Suprapubic skin (tissue), 4 donors: ENCODE data around the gene LITAF. TPM values are rescaled to one million over a fixed set of nuclear protein-coding genes. Genes with fewer than 3 reads are reported as not detected.

Source experiments
- DNase-seq, 2 donors: peaks; one replicate each; pipeline ENCODE4 v3.0.0-alpha.2; 2019; ENCODE audit warnings: low spot score in 2 of 2
- H3K27ac ChIP-seq: fragments of 200-600 bp; sonication (generic); one replicate; pipeline ENCODE4 v1.5.1; 2019
- H3K27me3 ChIP-seq: fragments of 200-600 bp; sonication (generic); one replicate; pipeline ENCODE4 v1.5.1; 2019
- H3K36me3 ChIP-seq: fragments of 200-600 bp; sonication (generic); one replicate; pipeline ENCODE4 v1.5.1; 2019
- H3K4me1 ChIP-seq: fragments of 200-600 bp; sonication (generic); one replicate; pipeline ENCODE4 v1.5.1; 2019
- H3K4me3 ChIP-seq: fragments of 200-600 bp; sonication (generic); one replicate; pipeline ENCODE4 v1.5.1; 2019; ENCODE audit warnings: mild to moderate bottlenecking
- H3K9me3 ChIP-seq: fragments of 200-600 bp; sonication (generic); one replicate; pipeline ENCODE4 v1.5.1; 2019
- EP300 ChIP-seq: sonication (generic); formaldehyde crosslinking; IDR thresholded peaks from one replicate; pipeline ENCODE4 v1.6.1; 2017; ENCODE audit warnings: antibody characterized with exemption
- POLR2A ChIP-seq, 2 donors: fragments of 450-650 bp; IDR thresholded peaks; one replicate each; pipeline ENCODE4 v1.6.1; 2017; ENCODE audit warnings: antibody characterized with exemption in 2 of 2, mild to moderate bottlenecking in 2 of 2, moderate library complexity in 2 of 2
- POLR2AphosphoS5 ChIP-seq, 3 donors: sonication (generic); formaldehyde crosslinking; IDR thresholded peaks; one replicate each; pipeline ENCODE4 v1.6.1; 2017; ENCODE audit warnings: antibody characterized with exemption in 3 of 3
- WGBS: methylation state at CpG from one replicate; pipeline ENCODE4 v1.1.5; 2018; 5-methylcytosine and 5-hydroxymethylcytosine counted together
- total RNA-seq, 4 donors: library from RNA; depleted of rRNA; stranded (reverse); fragments of >200 nt; gene quantifications; one replicate each; pipeline ENCODE4 v1.1.0, GENCODE V29; 2016
- TF ChIP-seq, protein P1 (sequence below), 2 donors: fragments of 200-600 bp in 1 of 2; fragments of 450-650 bp in 1 of 2; sonication (generic) in 1 of 2; IDR thresholded peaks; one replicate each; pipeline ENCODE4 v1.5.1; 2016 to 2019; ENCODE audit warnings: antibody characterized with exemption in 2 of 2, mild to moderate bottlenecking in 1 of 2, moderate library complexity in 1 of 2

Gene LITAF
- total RNA-seq, 4 donors from 2014 or later: 48.8 to 82.2 (median 72.8) TPM

GRCh38 chr16:11602321-11602720 is 15.6 kb upstream of the LITAF start:
- Histone ChIP-seq H3K4me3 (no peak overlapping the region), H3K4me1 (peaks cover 20% of the 10 kb centered on the region), H3K9me3 (no peaks in the 10 kb centered on the region), H3K27ac (no peak overlapping the region), H3K27me3 (no peaks in the 10 kb centered on the region), H3K36me3 (no peaks in the 10 kb centered on the region)
- TF ChIP-seq, protein P1, sequence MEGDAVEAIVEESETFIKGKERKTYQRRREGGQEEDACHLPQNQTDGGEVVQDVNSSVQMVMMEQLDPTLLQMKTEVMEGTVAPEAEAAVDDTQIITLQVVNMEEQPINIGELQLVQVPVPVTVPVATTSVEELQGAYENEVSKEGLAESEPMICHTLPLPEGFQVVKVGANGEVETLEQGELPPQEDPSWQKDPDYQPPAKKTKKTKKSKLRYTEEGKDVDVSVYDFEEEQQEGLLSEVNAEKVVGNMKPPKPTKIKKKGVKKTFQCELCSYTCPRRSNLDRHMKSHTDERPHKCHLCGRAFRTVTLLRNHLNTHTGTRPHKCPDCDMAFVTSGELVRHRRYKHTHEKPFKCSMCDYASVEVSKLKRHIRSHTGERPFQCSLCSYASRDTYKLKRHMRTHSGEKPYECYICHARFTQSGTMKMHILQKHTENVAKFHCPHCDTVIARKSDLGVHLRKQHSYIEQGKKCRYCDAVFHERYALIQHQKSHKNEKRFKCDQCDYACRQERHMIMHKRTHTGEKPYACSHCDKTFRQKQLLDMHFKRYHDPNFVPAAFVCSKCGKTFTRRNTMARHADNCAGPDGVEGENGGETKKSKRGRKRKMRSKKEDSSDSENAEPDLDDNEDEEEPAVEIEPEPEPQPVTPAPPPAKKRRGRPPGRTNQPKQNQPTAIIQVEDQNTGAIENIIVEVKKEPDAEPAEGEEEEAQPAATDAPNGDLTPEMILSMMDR (IDR thresholded peaks at IDR 0.05): no peak
- TF ChIP-seq POLR2A (IDR thresholded peaks at IDR 0.05) (no peak), EP300 (no peak), POLR2AphosphoS5 (IDR thresholded peaks at IDR 0.05) (no peak)
- WGBS: 89% methylated on average over 7 of the region's 7 CpGs
- no peak for DNase-seq

- H3K4me3 ChIP-seq: no peak overlapping the region
- TF ChIP-seq POLR2A (IDR thresholded peaks at IDR 0.05) (no peak), POLR2AphosphoS5 (IDR thresholded peaks at IDR 0.05) (no peak), EP300 (no peak)
- TF ChIP-seq, protein P1 (IDR thresholded peaks at IDR 0.05): no peak
Observed at GRCh38 chr16:11601911-11602310, 15.2 kb upstream of the LITAF start.

GRCh38 chr16:11601425-11601824 is 14.7 kb upstream of the LITAF start:
- Histone ChIP-seq H3K4me1 (peaks cover 29% of the 10 kb centered on the region), H3K27ac (no peak overlapping the region), H3K4me3 (no peak overlapping the region), H3K9me3 (no peaks in the 10 kb centered on the region), H3K36me3 (no peaks in the 10 kb centered on the region), H3K27me3 (no peaks in the 10 kb centered on the region)
- no peak for DNase-seq
- no peak for TF ChIP-seq POLR2A (IDR thresholded peaks at IDR 0.05)
- TF ChIP-seq POLR2AphosphoS5 (IDR thresholded peaks at IDR 0.05): no peak
- TF ChIP-seq, protein P1 (IDR thresholded peaks at IDR 0.05): no peak
- TF ChIP-seq EP300: no peak
- WGBS: 93% methylated on average over 8 of the region's 8 CpGs

More at GRCh38 chr16:11601911-11602310, 15.2 kb upstream of the LITAF start:
- Histone ChIP-seq H3K27ac (no peak overlapping the region), H3K27me3 (no peaks in the 10 kb centered on the region), H3K9me3 (no peaks in the 10 kb centered on the region), H3K36me3 (no peaks in the 10 kb centered on the region), H3K4me1 (peaks cover 24% of the 10 kb centered on the region)
- 86% methylated on average over 8 of the region's 8 CpGs for WGBS
- DNase-seq: no peak

DNA sequence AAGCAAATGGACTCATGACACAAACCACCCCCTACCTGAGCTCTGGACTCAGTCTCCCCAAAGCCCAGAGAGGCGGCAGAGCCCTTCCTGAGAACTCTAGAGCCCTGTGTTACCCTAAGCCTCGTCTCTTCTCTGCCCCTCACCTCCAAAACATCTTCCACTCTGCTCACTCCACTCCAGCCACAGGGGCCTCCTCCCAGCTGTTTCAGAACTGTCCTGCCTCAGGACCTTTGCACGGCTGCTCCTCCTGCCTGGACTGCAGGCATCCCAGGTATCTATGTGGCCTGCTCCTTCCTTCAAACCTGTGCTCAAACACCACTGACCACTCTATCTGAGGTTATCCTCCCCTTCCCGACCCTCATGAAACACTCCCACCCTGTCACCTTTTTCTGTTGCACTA is 12.9 kb upstream of the LITAF start:
- Histone ChIP-seq H3K4me3 (no peak overlapping the region), H3K27me3 (no peaks in the 10 kb centered on the region), H3K9me3 (no peaks in the 10 kb centered on the region), H3K36me3 (no peaks in the 10 kb centered on the region), H3K4me1 (peaks cover 26% of the 10 kb centered on the region), H3K27ac (no peak overlapping the region)
- DNase-seq: no peak
- TF ChIP-seq POLR2AphosphoS5 (IDR thresholded peaks at IDR 0.05): no peak
- TF ChIP-seq EP300: no peak
- no peak for TF ChIP-seq POLR2A (IDR thresholded peaks at IDR 0.05)
- TF ChIP-seq, protein P1 (IDR thresholded peaks at IDR 0.05): no peak
- WGBS: 98% methylated on average over 4 of the region's 4 CpGs

GRCh38 chr16:11597235-11598095 is 10.7 kb upstream of the LITAF start:
- Histone ChIP-seq H3K27me3 (no peaks in the 10 kb centered on the region), H3K36me3 (no peaks in the 10 kb centered on the region), H3K4me3 (no peak overlapping the region), H3K9me3 (no peaks in the 10 kb centered on the region), H3K4me1 (peaks cover 16% of the 10 kb centered on the region), H3K27ac (peak overlapping the region; percentile 39)
- 60% methylated on average over 13 of the region's 14 CpGs for WGBS
- TF ChIP-seq POLR2AphosphoS5 (IDR thresholded peaks at IDR 0.05): no peak
- TF ChIP-seq EP300: no peak
- TF ChIP-seq, protein P1 (IDR thresholded peaks at IDR 0.05): no peak
- no peak for TF ChIP-seq POLR2A (IDR thresholded peaks at IDR 0.05)
- DNase-seq: no peak
